GM19238 (cell line): Measurements from ENCODE around the gene ARHGEF25.

ENCODE experiments used
- DNase-seq: peaks from one replicate; pipeline ENCODE4 v3.0.0; 2011; ENCODE audit warnings: low spot score; ENCODE audit not compliant: insufficient read length

Gene ARHGEF25

DNA sequence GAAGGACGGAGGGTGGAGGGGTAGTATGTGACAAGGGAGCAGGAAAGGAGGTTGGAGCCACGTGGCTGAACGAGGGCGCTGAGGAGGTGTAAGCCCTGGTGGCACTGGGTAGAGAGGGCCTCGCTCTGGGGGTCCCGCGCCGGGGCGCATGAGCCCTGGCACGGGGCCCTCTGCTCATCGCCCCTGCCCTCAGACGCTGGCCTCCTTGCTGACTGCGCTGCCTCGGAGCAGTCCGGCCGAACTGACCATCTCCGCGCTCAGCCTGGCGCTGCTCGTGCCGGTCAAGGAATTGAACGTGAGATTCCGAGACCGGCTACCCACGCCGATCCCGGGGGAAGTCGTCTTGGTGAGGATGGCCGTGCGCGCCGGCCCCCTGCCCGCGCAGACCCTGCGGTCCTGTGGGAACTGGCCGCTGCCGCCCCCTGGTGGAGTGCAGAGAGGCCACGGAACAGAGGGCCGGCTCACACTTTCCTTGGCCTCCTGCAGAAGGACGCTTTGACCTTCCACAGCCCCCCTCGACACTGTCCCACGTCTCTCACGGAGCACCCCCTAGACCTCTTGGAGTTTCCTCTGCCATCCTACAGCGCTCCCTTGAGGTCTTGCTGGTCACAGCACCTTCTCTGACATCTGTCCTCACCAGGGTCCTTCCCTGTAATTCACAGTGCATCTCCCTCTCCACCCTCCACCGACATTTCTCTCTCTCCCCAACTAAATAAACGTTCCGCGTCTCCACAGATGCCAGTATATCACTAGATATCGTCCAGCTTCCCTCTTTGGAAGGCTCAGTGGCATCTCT lies 10.5 kb downstream of the ARHGEF25 start:
- peak; percentile 66 for DNase-seq

DNA sequence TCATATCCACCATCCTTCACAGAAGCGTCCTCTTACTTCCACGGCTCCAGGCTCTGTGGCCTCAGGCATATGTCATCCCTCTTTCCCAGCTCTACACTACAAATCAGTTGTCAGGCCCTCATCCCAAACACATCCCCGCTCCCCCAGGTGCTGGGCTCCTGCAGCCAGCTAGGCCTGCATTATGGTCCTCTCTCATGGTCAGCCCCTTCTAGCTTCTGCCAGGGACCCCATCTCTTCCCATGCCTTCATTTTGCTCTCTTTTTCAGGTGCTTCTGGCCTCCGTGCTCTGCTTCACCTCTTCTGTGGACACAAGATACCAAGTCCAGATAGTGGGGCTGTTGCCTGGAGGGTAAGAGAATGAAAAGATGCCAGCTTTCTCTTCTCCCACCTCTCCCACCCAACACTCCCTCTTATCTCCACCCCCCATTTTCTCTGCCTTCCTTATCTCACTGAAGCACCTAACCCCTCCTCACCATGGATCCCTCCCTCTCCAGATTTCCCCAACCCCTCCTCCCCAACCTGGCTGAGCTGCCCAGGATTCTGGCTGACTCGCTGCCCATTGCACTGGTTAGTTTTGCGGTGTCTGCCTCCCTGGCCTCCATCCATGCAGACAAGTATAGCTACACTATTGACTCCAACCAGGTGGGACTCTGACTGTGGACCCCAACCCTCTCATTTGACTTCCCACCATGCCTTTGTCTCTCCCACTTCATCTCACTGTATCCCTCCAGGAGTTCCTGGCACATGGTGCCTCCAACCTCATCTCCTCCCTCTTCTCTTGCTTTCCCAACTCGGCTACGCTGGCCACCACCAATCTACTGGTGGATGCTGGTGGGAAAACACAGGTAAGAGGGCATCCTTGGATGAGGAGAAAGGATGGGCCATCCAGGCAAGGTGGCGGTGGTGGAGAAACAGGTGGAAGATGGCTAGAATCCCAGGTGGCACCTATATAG lies 11.3 kb downstream of the ARHGEF25 start:
- no peak for DNase-seq

DNA sequence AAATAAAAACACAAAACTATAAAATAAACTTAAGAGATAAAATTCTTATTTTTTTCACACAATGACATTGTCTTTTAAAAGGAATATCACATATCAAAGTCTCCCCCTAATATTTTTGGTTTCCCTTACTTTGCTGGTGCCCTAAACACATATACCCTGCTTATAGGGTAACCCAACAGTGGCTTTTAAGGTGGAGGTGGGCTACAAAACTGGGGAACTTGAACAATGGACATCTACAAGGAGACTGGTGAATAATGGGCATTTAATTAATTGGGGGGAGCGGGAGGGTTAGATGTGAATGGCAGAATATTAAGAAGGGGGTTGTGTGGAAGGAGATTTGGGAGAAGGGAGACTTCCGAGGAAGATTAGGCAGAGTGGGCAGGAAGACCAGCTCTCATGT lies 12.2 kb downstream of the ARHGEF25 start:
- no peak for DNase-seq

DNA sequence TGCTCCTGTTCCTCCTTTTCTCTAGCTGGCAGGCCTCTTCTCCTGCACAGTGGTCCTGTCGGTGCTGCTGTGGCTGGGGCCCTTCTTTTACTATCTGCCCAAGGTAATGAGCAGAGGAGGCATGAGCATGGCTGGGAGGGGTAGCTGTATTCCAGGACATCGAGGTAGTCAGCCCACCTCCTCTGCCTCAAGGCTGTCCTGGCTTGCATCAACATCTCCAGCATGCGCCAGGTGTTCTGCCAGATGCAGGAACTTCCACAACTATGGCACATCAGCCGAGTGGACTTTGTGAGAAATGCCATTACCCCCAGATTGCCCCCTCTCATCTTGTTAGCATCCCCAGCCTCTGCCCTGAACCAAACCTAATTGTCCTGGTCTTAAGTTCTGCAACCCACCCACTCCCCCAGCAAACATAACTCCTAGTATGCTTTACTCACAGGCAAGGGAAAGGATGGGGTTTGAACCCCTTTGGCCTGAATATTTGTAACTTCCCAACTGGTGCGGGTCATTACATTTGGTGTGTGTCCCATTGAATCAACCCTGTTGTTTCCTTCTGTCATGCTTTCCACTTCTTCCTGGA lies 12.7 kb downstream of the ARHGEF25 start:
- DNase-seq, result no peak

DNA sequence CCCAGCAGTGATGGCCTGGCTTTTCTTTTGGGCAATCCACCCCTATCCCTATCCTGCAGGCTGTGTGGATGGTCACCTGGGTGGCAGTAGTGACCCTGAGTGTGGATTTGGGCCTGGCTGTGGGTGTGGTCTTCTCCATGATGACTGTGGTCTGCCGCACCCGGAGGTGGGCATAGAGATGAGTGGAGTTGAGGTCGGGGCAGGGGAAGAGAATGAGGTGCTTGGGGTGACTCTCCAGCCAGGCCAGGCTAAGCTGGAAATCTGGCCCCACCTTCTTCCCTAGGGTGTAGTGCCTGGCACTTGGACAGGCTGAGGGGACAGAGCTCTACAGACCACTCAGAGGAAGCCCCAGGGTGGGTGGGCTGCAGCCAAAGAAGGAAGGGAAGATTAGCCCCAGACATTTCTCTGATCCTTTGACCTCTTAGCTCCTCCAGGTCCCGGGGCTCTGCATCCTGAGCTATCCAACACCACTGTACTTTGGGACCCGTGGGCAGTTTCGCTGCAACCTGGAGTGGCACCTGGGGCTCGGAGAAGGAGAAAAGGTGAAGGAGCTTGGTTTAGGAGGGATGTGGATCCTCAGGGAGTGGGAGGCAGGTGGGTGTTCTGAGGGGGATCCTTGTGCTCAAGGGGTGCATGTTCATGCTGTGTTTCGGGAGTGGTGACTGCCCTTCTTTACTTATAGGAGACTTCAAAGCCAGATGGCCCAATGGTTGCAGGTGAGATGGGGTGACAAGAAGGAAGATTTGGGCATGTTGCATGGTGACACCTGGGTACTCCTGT lies 13.4 kb downstream of the ARHGEF25 start:
- DNase-seq, result no peak

DNA sequence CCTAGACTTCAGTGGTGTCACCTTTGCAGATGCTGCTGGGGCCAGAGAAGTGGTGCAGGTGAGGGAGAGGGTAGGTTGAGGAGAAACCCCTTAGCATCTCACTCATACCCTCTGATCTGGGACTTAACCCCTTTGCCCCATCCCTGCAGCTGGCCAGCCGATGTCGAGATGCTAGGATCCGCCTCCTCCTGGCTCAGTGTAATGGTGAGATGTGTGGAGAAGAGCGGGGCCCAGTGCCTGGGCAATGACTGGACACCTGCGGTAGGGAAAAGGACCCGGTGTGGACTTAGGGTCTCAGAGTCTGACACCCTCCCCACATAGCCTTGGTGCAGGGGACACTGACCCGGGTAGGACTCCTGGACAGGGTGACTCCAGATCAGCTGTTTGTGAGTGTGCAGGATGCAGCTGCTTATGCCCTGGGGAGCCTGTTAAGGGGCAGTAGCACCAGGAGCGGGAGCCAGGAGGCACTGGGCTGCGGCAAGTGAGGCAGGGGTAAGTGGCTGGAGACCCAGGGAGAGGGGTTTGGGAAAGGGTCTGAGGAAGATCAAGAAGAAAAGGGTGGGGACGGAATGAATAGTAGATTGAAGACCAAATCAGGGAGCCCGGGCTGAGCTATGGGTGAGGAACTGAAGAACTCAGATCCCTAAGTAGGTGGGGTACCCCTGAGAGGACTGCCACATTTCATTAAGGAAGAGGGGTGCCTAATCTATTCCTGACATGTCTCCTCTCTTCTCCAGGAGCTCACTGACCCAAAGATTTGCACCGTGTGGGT lies 14.2 kb downstream of the ARHGEF25 start:
- DNase-seq, result no peak

DNA sequence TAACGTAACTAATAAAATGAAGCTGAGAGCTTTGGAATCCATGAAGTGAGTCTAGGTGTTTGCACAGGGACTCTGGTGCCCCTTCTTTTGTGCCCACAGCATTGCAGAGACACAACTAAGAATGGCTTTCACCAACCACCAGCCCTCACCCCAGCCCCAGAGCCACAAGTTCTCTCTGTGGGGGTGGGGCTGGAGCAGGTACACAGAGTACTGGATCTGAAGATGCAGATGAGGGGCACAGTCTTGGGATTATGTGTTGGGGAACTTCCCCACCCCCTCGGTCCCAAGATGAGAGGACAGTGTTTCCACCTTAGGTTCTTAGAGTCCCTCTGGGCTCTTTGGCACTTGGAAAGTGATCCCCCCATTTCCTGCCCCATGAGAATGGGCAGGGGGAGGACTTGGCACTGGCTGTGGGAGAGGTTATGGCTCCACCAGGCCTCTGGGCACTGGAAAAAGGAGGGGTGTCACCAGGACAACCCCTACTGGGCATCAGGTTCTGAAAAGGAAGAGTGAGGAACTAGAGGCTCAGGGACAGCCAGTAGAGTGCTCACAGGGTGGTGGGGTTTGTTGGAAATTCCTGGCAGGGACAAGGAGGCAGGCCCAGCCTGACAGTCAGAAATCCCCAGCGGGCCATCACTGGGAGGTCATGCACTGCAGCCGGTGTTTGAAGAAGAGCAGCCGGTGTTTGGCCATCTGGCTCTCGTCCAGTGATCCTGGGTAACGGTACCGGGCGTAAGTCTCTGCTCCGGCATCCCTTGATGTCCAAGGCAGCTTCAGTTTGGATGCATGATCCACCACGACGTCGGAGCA lies 15.1 kb downstream of the ARHGEF25 start:
- DNase-seq, result no peak

DNA sequence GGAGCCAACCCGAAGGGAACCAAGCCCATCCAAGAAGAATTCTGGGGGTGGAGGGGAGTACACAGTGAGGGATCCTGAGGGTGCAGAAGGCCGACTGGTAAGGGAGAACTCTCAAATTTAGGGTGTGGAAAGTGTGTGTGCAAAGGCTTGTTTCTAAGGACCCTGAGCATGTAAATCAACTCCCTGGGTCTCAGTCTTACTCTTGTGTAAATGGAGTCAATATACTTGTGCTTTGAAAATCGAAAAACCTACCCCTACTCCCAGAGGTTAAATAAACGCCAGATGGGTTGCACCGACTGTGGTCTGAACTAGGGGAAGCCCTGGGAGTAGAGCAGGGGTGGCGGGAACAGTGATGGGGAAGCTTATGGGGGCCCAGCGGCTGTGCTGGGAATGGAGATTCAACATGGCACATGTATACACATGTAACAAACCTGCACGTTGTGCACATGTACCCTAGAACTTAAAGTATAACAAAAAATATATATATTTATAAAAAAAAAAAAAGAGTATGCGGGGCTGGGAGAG lies 15.7 kb downstream of the ARHGEF25 start:
- no peak for DNase-seq

DNA sequence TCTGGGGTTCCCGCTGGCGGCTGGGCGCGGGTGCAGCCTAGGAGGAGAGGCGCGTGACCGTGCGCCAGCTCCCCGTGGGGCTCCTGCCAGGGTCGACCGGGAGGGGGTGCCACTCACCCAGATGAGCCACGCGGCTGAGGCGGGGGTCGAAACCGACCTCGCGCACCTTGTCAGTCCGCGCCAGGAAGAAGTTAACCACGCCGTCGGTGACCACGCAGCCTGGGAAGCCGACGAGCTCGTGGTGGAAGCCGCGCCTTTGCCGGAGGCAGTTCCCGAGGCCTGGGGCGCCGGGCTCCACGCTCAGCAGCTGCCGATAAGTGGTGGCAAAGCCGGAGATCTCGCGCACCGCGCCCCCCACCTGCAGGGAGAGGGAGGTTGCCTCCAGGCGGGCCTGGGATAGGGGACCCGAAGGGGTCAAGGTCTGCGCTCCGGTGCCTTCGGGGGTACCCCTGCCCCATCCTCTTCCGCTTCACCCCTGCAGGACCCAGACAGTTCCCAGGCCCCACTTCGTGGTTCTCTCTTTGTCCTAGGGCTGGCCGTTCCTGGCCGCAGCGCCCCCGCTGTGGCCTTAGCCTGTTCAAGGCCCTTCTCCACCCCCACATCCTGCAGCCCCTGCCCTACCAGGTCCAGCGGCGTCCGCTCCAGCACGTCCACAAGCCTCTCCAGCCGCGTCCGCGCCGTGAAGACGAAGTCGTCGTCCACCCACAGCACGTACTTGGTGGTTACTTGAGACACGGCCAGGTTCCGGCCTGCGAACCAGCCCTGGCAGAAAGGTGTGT lies 16.5 kb downstream of the ARHGEF25 start:
- no peak for DNase-seq

DNA sequence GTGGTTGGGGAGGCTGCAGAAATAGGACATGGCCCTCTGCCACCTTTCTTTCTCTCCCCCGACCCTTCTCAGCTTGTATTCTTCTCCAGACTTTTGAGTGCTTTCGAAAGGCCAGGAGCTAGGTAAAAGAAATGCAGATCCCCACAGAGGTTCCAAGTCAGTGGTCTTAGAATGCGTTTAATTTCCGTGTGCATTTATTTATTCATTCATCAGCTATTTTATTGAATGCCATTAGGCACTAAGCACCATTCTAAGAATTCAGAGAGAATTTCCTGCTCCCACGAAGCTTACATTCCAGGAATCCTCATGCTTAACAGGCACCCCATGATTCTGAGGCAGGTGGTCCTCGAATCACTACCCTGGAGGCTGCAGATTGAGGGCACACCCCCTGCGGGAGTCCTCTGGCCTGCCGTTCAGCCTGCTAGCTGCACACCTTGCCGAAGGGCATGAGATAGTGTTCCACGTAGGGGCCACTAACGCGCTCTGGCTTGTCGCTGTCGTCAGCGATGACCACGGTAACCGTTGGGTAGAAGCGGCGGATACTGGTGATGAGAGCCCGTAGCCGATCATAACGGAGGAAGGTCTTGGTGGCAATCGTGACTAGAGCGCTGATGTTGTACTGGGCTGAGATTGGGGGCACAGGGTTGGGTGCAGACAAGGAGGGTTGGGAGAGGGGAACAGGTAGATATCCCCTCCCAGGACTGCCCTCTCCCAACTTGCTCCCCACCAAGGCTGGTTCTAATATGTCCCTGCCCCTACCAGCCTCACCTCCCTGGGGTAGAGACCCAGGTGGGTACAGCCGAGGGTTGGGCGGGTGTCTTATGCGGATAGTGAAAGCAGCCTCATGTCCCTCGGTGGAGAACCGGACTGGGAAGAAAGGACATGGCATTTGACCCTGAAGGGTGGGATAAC lies 17.3 kb downstream of the ARHGEF25 start:
- DNase-seq, result no peak

DNA sequence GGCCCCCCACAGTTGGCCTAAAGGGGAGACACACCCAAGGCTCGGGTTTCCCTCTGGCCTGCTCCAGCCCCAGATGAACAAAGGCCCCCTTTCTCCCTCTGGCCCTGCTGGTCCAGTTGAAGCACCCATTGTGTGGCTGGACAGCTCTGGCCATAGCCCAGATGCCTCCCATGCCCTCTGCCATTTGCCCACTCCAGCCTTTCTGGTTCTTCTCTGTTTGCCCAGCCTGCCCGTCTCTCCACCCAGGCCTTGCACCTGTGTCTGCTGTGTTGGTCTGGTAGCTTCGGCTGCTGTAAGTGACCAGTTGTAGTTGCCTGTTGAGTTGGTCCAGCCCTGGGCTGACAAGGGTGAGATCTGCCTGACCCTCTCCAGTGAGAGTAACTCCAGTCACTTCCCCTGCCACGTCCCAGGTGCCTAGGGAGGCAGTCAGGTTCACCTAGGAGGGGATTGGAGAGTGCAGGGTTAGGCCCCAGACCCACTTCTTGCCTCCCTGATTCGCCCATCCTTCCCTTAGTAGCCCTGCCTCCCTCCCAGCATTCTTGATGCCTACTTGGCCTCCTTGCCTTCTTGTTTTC lies 18.7 kb downstream of the ARHGEF25 start:
- DNase-seq, result no peak

DNA sequence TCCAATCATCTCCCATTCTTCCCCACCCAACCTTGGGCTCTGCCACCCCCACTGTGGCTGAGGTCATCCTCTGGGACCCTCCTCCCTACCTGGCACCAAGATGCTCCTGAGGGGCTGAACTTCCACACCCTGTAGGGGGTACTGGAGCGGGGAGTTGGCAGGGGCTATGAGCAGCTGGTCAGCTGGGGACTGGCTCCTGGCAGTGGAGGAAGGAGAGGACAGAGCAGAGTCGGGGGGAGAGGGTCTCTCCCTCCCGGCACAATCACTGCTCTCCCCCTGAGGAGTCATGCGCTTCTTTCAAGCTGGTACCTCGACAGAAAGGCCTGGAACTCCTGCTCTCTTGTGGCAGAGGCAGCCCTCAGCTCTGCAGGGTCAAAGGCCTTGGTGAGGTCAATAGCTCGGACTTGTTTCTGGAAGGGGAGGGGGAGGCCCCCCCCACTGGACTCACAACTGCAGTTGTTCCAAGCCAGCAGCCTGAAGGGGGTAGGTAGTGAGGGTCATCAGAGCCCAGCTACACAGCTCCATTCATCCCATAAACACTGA lies 19.7 kb downstream of the ARHGEF25 start:
- DNase-seq, result no peak

DNA sequence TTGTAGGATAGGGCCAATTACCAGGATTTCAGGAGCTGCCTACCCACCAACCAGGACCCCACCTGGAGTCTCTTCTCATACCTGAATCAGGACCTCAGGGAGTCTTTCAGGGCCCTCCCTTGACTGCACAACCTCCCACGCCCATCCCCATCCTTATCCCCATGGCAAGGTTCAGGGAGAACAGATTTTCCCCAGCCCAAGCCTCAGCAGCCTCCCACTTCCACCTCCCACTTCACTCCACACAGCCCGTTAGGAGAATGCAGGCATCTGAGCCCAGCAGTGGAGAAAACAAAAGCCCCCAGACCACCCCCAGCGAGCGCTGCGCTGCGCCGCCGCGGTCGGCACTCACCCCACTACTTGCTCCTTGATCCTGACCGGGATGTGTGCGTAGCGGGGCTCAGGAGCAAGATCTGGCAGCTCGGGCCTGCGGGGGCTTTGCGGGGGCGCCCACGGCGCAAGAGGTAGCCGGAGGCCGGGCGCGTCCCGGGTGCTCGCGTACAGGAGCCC lies 20.4 kb downstream of the ARHGEF25 start:
- no peak for DNase-seq

DNA sequence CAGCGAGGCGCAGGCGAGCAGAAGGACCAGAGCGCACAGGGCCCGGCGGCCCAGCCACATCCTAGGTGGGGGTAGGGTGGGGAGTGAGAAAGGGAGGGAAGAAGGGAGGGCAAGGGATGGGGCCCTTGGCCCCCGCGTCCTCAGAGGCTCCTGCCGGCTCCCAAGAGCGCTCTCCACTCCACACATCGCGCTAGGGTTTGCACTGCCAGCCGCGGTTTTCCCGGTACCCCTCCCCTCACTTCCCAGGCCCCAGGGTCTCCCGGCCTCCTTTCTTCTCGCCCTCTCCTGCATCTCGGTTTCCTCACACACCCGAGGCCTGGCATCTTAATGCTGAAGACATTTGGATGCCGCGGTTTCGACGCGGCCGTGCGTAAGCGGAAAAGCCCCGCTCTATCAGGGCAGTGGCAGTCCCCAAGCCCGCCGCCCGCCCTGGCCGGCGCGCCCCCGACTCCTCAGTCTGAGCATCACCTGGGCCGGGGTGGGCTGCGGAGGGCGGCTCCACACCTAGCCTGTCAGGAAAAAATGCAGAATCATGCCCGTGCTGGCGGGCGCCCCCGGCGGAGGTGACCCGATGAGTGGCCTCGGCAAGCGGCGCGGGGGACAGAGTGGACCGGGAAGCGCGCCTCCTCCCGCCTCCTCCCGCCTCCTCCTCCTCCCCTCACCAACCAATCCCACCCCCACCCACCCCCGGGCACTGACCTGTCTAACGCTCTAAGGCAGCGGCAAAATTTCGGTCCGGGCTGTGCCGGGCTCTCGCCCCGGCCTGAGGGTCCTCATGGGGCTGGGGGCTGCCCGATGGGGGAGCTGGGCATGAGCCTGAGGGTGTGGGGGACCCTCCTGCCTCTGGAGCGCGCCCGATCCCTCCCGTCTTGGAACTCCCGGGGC lies 21.1 kb downstream of the ARHGEF25 start:
- no peak for DNase-seq

DNA sequence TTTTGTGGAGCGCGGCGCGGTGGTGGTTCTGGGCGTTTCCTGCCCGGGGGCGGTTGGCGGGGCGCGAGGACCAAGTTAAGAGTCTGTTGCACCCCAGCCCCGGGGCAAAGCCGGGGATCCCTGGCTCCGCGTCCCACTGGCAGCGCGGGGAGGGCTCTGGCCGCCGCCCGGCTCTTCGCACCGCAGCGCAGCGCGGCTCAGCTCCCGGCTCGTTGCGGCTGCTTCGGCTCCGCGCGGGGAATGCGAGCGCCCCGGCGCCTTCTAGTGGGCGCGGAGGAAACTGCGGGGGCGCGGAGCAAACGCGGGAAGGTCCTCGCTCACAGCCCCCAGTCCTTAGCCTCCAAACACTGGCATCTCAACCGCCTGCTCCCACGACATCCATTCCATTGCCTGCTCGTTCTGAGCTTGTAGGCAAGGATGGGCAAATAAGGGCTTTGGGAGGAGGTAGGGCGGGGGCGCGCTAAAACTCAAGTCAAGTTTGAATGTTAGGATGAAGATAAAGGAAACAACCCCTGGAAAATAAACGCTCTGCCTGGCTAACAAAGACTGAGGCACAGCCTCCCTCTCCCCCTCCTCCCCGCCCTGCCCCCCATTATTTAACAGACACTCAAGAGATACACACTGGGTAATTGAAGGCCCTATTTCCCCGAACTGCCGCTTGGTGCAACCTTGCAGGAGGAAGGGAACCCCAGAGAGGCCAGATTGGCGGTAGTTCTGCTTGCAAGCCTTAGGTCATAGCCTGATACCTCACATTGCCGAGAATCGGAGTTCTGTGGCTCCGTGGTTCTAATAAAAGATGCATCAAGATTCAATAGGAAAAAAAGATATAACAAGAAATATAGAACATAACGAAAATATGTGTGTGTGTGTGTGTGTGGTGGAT lies 22.0 kb downstream of the ARHGEF25 start, which contains the start of gene B4GALNT1:
TSS of gene B4GALNT1 (minus strand) at position 244 of the 883 bp plus-strand sequence. CDS start 1,069 bp downstream, outside the sequence.
- DNase-seq, result peak; percentile 76
